ENCODE measurements around the gene PCDHGB6.
"Not testable (repeated sequence)": the region's sequence is repeated elsewhere in the genome, so short reads cannot be mapped to it uniquely, and the experiment has no call there.

- TF ChIP-seq CTCF (IDR thresholded peaks at IDR 0.05); USF2 (IDR thresholded peaks at IDR 0.05); EP300 (IDR thresholded peaks at IDR 0.05); MYC (IDR thresholded peaks at IDR 0.05; ENCODE audit: borderline replicate concordance, low read length); MAFK (IDR thresholded peaks at IDR 0.05; ENCODE audit: partially characterized antibody): not testable (repeated sequence)
Observed at GRCh38 chr5:141414548-141415274, 6.9 kb downstream of the PCDHGB6 start.

All from A549 (cell line).